ENCODE results near the gene CERS2.

DNA sequence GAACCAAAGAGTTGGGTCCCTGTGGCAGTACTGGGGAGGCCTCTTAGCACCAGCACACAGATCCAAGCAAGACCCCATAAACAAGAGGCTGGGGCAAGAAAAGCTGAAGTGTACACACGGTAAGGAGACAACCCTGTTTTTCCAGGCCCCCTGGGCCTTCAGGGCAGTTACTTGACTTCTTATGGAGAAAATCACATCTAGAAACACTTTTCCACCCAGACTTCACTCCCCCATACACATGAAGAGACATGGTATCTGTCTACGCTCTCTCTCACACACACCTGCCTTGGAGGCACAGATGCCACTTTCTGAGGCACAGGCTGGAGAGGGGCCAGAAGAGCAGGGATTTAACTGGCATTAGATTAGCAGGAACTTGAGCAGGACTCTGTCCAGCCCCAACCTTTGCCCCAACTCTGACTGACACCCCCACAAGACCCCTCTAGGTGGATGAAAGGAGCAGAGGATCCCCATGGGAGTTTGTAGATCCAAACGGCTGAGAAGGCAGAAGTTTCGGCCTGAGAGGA, 2.2 kb downstream of the CERS2 start:
- TF ChIP-seq CTCF (IDR thresholded peaks at IDR 0.05; ENCODE audit: low read length), result no peak; the same call in 1 of the 2 replicates
- TF ChIP-seq EZH2 (IDR thresholded peaks at IDR 0.05; ENCODE audit: borderline replicate concordance, low read length), result no peak

All from OCI-LY1 (cell line).